K562 (cell line): ENCODE results near the gene CTNS. TPM values are rescaled to one million over a fixed set of nuclear protein-coding genes. Genes with fewer than 3 reads are reported as not detected.
"Not testable (repeated sequence)": the region's sequence is repeated elsewhere in the genome, so short reads cannot be mapped to it uniquely, and the experiment has no call there.

Experiments
- ATAC-seq: fragments of 200-7000 bp; cut with Tn5 transposase; 3 replicates; pipeline ENCODE4 v1.9.1; 2020; ENCODE audit warnings: moderate library complexity
- BruUV-seq: library from RNA; stranded (reverse); fragments of 400-500 nt; replicated peaks from 2 replicates; lab custom pipeline; 2021; lab: Mats Ljungman, UMichigan
- CTCF ChIA-PET: fragments of 300-600 bp; formaldehyde crosslinking; extraction: SDS; loops from one replicate; lab custom pipeline; 2021; ENCODE audit warnings: low intra/inter-chr PET ratio; lab: Yijun Ruan, JAX
- POLR2A ChIA-PET: fragments of 300-600, 350-650 bp; sonication (Branson Sonifier 250); formaldehyde crosslinking; extraction: SDS; loops from one replicate; lab custom pipeline; 2021; ENCODE audit warnings: antibody characterized with exemption, inconsistent platforms; lab: Yijun Ruan, JAX
- DNase-seq, 4 experiments: peaks; one replicate each; pipeline versions ENCODE4 v3.0.0 to v3.0.0-alpha.2; 2011 to 2018; ENCODE audit warnings: low spot score in 3 of 4, mixed read lengths in 3 of 4; ENCODE audit errors: extremely low read depth in 1 of 4
- FAIRE-seq: peaks from 2 replicates; lab custom pipeline; 2011; peaks lifted over from hg19 to GRCh38; lab: Jason Lieb, UNC
- H2AFZ ChIP-seq: 2 replicates; pipeline ENCODE4 v1.6.0; 2011; ENCODE audit warnings: low read depth, low read length, control low read depth, inconsistent platforms
- H3K27ac ChIP-seq: fragments of 200-600 bp; 3 replicates; pipeline ENCODE4 v1.8.0; 2011; ENCODE audit warnings: low read depth, mild to moderate bottlenecking, control low read depth, inconsistent platforms, low read length, moderate library complexity, mixed read lengths; ENCODE audit errors: extremely low read depth
- H3K27me3 ChIP-seq, 2 experiments: fragments of 300-600 bp in 1 of 2; 2 replicates in 1 of 2; 3 replicates in 1 of 2; pipeline versions ENCODE4 v1.6.0 to v1.8.0; 2011; ENCODE audit warnings: inconsistent platforms in 2 of 2, low read length in 2 of 2, mild to moderate bottlenecking in 1 of 2, mixed read lengths in 1 of 2, moderate library complexity in 1 of 2; ENCODE audit not compliant: control insufficient read depth in 2 of 2, insufficient read depth in 2 of 2
- H3K36me3 ChIP-seq: fragments of 300-600 bp; 3 replicates; pipeline ENCODE4 v1.8.0; 2011; ENCODE audit warnings: mild to moderate bottlenecking, low read length, inconsistent platforms; ENCODE audit not compliant: control insufficient read depth, insufficient read depth
- H3K4me1 ChIP-seq, 2 experiments: fragments of 200-600 bp in 1 of 2; replicated peaks in 1 of 2; 2 replicates in 1 of 2; 3 replicates in 1 of 2; pipeline versions ENCODE4 v1.5.1 to v1.8.0; 2011; ENCODE audit warnings: inconsistent platforms in 2 of 2, low read length in 2 of 2, mild to moderate bottlenecking in 1 of 2, mixed read lengths in 1 of 2, moderate library complexity in 1 of 2; ENCODE audit not compliant: control insufficient read depth in 2 of 2, insufficient read depth in 2 of 2
- H3K4me2 ChIP-seq: 2 replicates; pipeline ENCODE4 v1.6.1; 2011; ENCODE audit warnings: low read length, control low read depth, inconsistent platforms, mixed read lengths; ENCODE audit not compliant: insufficient read depth
- H3K4me3 ChIP-seq: fragments of 200-600 bp; sonication (generic), shearing (Covaris generic); 2 replicates; pipeline ENCODE4 v1.5.1; 2016; ENCODE audit warnings: control low read depth, inconsistent platforms
- H3K79me2 ChIP-seq: fragments of 200-600 bp; 3 replicates; pipeline ENCODE4 v1.8.0; 2011; ENCODE audit warnings: low read length, inconsistent platforms; ENCODE audit not compliant: control insufficient read depth, insufficient read depth
- H3K9ac ChIP-seq, 2 experiments: 2 replicates each; pipeline versions ENCODE4 v1.6.0 to v1.6.1; 2011; ENCODE audit warnings: low read depth in 2 of 2, low read length in 2 of 2, control low read depth in 1 of 2, inconsistent platforms in 1 of 2, mild to moderate bottlenecking in 1 of 2, mixed read lengths in 1 of 2; ENCODE audit not compliant: insufficient read depth in 1 of 2
- H3K9me1 ChIP-seq: one replicate; pipeline ENCODE4 v1.6.0; 2011; ENCODE audit warnings: inconsistent platforms, mild to moderate bottlenecking, low read length, moderate library complexity; ENCODE audit not compliant: control insufficient read depth, insufficient read depth
- H3K9me3 ChIP-seq: replicated peaks from 2 replicates; pipeline ENCODE4 v1.5.1; 2011; ENCODE audit warnings: low read depth, low read length, inconsistent platforms; ENCODE audit not compliant: control insufficient read depth, insufficient read depth
- H4K20me1 ChIP-seq: replicated peaks from 2 replicates; pipeline ENCODE4 v1.6.1; 2011; ENCODE audit warnings: low read length, inconsistent platforms, mixed read lengths; ENCODE audit not compliant: control insufficient read depth, insufficient read depth
- ASH1L ChIP-seq: fragments of 450-650 bp; IDR thresholded peaks from 2 replicates; pipeline ENCODE4 v1.6.1; 2018; ENCODE audit warnings: borderline replicate concordance, mild to moderate bottlenecking, low read depth; ENCODE audit not compliant: partially characterized antibody
- C11orf30 ChIP-seq: fragments of 450-650 bp; IDR thresholded peaks from 2 replicates; pipeline ENCODE4 v1.6.1; 2016; ENCODE audit warnings: low read depth, mild to moderate bottlenecking
- IFI16 ChIP-seq: fragments of 250-450 bp; sonication (Bioruptor Pico); IDR thresholded peaks from 2 replicates; pipeline ENCODE4 v2.1.2; 2022; ENCODE audit warnings: mild to moderate bottlenecking, inconsistent platforms
- MAFG ChIP-seq: fragments of 450-650 bp; conservative IDR thresholded peaks from 2 replicates; pipeline ENCODE4 v1.6.1; 2016; ENCODE audit warnings: missing genetic modification characterization, missing compliant biosample characterization
- NFYB ChIP-seq: IDR thresholded peaks from 2 replicates; pipeline ENCODE4 v1.6.1; 2011; ENCODE audit warnings: mild to moderate bottlenecking, moderate library complexity; ENCODE audit not compliant: insufficient read length; ENCODE audit errors: extremely low read depth
- ZNF280A ChIP-seq: fragments of 450-650 bp; IDR thresholded peaks from 2 replicates; pipeline ENCODE4 v1.6.1; 2018; ENCODE audit warnings: mild to moderate bottlenecking, low read depth; ENCODE audit not compliant: partially characterized antibody
- ZNF316 ChIP-seq: fragments of 450-650 bp; IDR thresholded peaks from 2 replicates; pipeline ENCODE4 v1.6.1; 2016
- WGBS: fragments of 100-300 bp; shearing (Covaris generic); methylation state at CpG from one replicate; pipeline ENCODE4 v1.1.6; 2016; ENCODE audit warnings: low coverage, mixed read lengths; ENCODE audit not compliant: insufficient coverage; ENCODE audit errors: missing lambda C conversion rate; 5-methylcytosine and 5-hydroxymethylcytosine counted together
- in situ Hi-C: fragments of 300-500 bp; cut with MboI; formaldehyde crosslinking; loops from 4 replicates; pipeline ENCODE4 v1.15.0; 2018; ENCODE audit warnings: inconsistent platforms, mixed read lengths
- intact Hi-C: fragments of 100-400 bp; cut with micrococcal nuclease; formaldehyde crosslinking; loops from 2 replicates; pipeline ENCODE4 v1.14.2; 2022
- polyA plus RNA-seq, 8 experiments: library from polyadenylated mRNA; depleted of rRNA in 4 of 8; stranded (reverse) in 5 of 8; unstranded in 3 of 8; fragments of >200 nt; fragmentation: Nextera tagmentation in 2 of 8; fragmentation: Illumina TruSeq in 1 of 8; extraction: Ambion mirVana in 2 of 8; extraction: Trizol in 1 of 8; gene quantifications; 2 replicates each; pipeline versions ENCODE4 v1.2.1 to v1.2.3, GENCODE V29; 2011 to 2014; ENCODE audit warnings: inconsistent platforms in 1 of 8, missing spikeins in 1 of 8
- total RNA-seq, 7 experiments: library from RNA; depleted of rRNA in 6 of 7; stranded (reverse); fragments of >200 nt in 6 of 7; fragmentation: Illumina TruSeq in 2 of 7; extraction: Trizol in 2 of 7; gene quantifications; 2 replicates each; pipeline versions ENCODE4 v1.2.1 to v1.2.3, GENCODE V29; 2011 to 2021; ENCODE audit warnings: low replicate concordance in 1 of 7

Gene CTNS
- total and polyA plus RNA-seq, 9 of the 15 experiments (the other 6 are each of a cell fraction or from before 2014, with no cell fraction given), result 0.66 to 8.4 (median 4.9) TPM

DNA sequence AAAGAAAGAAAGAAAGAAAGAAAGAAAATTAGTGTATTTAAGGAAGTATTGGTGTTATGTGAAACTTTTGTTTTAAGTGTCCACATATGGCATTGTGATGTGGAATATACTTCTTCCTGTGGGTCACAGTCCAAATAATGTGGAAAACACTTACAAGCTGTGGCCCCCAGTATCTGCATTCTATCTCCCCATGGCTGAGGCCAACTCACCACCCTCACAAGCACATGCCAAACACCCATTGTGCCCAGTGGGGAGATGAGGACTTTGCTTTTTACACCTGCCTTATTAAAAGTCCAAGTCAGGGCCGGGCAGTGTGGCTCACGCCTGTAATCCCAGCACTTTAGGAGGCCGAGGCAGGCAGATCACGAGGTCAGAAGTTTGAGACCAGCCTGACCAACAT lies 63.4 kb downstream of the CTNS start:
- ChIA-PET CTCF (no interaction called here), POLR2A (no interaction called here)
- Histone ChIP-seq H3K9ac (no peak overlapping the region), H3K9me1 (no peaks in the 10 kb centered on the region), H3K4me3 (no peak overlapping the region), H3K9me3 (no peaks in the 10 kb centered on the region; the same call in 1 of the 2 replicates), H3K4me1 (peaks cover 0 to 13% of the 10 kb centered on the region in 2 experiments; a peak in 3 of 5 replicates), H3K27me3 (no peaks in the 10 kb centered on the region), H3K4me2 (no peak overlapping the region), H3K79me2 (no peaks in the 10 kb centered on the region), H3K27ac (no peak overlapping the region), H3K36me3 (no peaks in the 10 kb centered on the region), H4K20me1 (no peaks in the 10 kb centered on the region), H2AFZ (no peak overlapping the region)
- DNase-seq (no peak), ATAC-seq (no peak), FAIRE-seq (no peak)
- WGBS, result no CpG with 5 or more reads among the region's 4 CpGs
- BruUV-seq, result no TSS peak
- in situ Hi-C loops, result no loop called here
- TF ChIP-seq IFI16 (CRISPR knock-in tag), result no peak
- no peak for TF ChIP-seq ZNF280A
- TF ChIP-seq, all 486 proteins: peak for 0
- intact Hi-C loops, result loop anchor here (10.0 kb wide), 1 partner anchor 95 kb away; the partner anchor contains the start of gene TRPV1

GRCh38 chr17:3702041-3702539 lies 65.5 kb downstream of the CTNS start:
- DNase-seq, H3K27me3 ChIP-seq, H3K9ac ChIP-seq, H2AFZ ChIP-seq, FAIRE-seq, H3K27ac ChIP-seq, in situ Hi-C loops, H3K9me1 ChIP-seq, H3K4me3 ChIP-seq, H3K4me1 ChIP-seq, ATAC-seq, H3K4me2 ChIP-seq, H3K36me3 ChIP-seq, H3K9me3 ChIP-seq, BruUV-seq, intact Hi-C loops, H3K79me2 ChIP-seq, H4K20me1 ChIP-seq, CTCF ChIA-PET: not testable (repeated sequence)
- 53% methylated on average over 7 of the region's 7 CpGs for WGBS
- TF ChIP-seq NFYB (peak; percentile 75), ASH1L (peak; percentile 71), MAFG (tag) (peak; percentile 23; the same call in 1 of the 2 replicates), ZNF316 (peak; percentile 70; the same call in 1 of the 2 replicates), C11orf30 (peak; percentile 50; the same call in 1 of the 2 replicates)
- POLR2A ChIA-PET, result interaction anchor here (0.6 kb wide), 1 partner anchor 321 kb away, joined by 3 read pairs; no protein-coding TSS in a partner anchor
